H1 (cell line): ENCODE results near the gene PLA2G15. TPM values are rescaled to one million over a fixed set of nuclear protein-coding genes. Genes with fewer than 3 reads are reported as not detected.

Experiments used
- CBX5 ChIP-seq: fragments of 300-800, 300-1000 bp; sonication (generic); IDR thresholded peaks from 2 replicates; pipeline ENCODE4 v1.7.1; 2016; ENCODE audit warnings: antibody characterized with exemption, low read length, low read depth
- KDM1A ChIP-seq: fragments of 200-600, 300-600 bp; sonication (generic); IDR thresholded peaks from 2 replicates; pipeline ENCODE4 v1.7.1; 2016; ENCODE audit warnings: mild to moderate bottlenecking, low read length, borderline replicate concordance
- KDM5A ChIP-seq: fragments of 200-600 bp; IDR thresholded peaks from 2 replicates; pipeline ENCODE4 v1.7.1; 2012; ENCODE audit warnings: mild to moderate bottlenecking, low read length, inconsistent platforms, mixed read lengths
- POLR2A ChIP-seq, 2 experiments: IDR thresholded peaks; 1 replicate in 1 of 2; 2 replicates in 1 of 2; pipeline ENCODE4 v1.6.1; 2011; ENCODE audit warnings: low read depth in 2 of 2, low read length in 2 of 2, mild to moderate bottlenecking in 2 of 2; ENCODE audit errors: control extremely low read depth in 1 of 2
- RFX5 ChIP-seq: IDR thresholded peaks from 2 replicates; pipeline ENCODE4 v1.6.1; 2011; ENCODE audit warnings: low read depth, low read length, improper control_type of control experiment, borderline replicate concordance
- SIRT6 ChIP-seq: IDR thresholded peaks from one replicate; pipeline ENCODE4 v1.7.1; 2012; ENCODE audit warnings: low read length, inconsistent platforms
- SUZ12 ChIP-seq: fragments of 200-600 bp; sonication (generic); IDR thresholded peaks from 2 replicates; pipeline ENCODE4 v1.6.1; 2012; ENCODE audit warnings: mild to moderate bottlenecking, inconsistent platforms, low read length, moderate library complexity, mixed read lengths
- polyA plus RNA-seq, 7 experiments: library from polyadenylated mRNA; depleted of rRNA in 3 of 7; stranded (reverse) in 5 of 7; unstranded in 2 of 7; fragments of >200 nt in 5 of 7; fragments of 200-250 nt in 2 of 7; gene quantifications; 1 replicate in 5 of 7; 2 replicates in 1 of 7; 4 replicates in 1 of 7; pipeline versions ENCODE4 v1.2.1 to v1.2.3, GENCODE V29; 2011 to 2013; ENCODE audit warnings: missing spikeins in 2 of 7, mixed read lengths in 2 of 7
- total RNA-seq: library from RNA; stranded (reverse); fragmentation: NEBNext Ultra II Directional; extraction: Animal tissue kit (Norgen Biotek cat#: 25700); gene quantifications from 2 replicates; pipeline ENCODE4 v1.2.1, GENCODE V29; 2021

The PLA2G15 gene
- total and polyA plus RNA-seq, 2 of the 8 experiments (the other 6 are each of a cell fraction or from before 2014, with no cell fraction given), result 11.2 to 12.0 TPM

DNA sequence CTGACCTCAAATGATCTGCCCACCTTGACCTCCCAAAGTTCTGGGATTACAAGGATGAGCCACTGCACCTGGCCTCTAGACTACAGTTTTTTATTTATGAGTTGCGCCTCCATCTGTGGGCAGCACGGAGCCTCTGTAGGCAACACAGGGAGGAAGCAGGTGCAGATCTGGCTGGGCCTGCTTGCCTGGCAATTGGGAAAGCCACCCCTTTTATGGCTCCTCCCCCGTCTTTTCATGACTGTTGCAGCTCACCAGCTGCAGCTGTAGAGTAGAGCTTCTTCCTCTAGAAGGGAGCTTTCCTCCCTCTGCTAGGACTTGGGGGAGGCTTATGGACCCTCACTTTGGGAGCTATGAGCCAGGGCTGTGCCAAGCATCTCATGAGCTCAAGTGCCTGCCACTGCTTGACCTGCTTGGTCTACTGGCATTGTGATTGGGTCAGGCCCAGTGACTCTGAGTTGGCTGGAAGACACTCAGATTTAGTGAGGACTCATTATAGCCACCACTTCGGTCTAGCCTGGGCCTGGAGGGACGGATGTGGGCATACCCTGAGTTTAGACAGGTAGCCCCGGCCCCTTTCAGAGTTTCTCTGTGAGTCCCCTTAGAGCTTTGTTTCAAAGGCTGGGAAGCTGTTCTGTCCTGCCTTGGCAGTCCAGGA, 12.2 kb downstream of the PLA2G15 start (continued):
- TF ChIP-seq POLR2A (IDR thresholded peaks at IDR 0.05; ENCODE audit: control extremely low read depth in 1 of 2, low read depth in 2 of 2, low read length in 2 of 2) (no peak), SUZ12 (no peak), RFX5 (no peak), CBX5 (no peak), KDM1A (no peak), SIRT6 (no peak), KDM5A (no peak)
